ENCODE results near the gene B9D2. TPM values are rescaled to one million over a fixed set of nuclear protein-coding genes. Genes with fewer than 3 reads are reported as not detected.

Gene B9D2
- polyA plus RNA-seq, 1 of the 3 experiments (the other 2 are of a cell fraction) = 13.3 TPM

DNA sequence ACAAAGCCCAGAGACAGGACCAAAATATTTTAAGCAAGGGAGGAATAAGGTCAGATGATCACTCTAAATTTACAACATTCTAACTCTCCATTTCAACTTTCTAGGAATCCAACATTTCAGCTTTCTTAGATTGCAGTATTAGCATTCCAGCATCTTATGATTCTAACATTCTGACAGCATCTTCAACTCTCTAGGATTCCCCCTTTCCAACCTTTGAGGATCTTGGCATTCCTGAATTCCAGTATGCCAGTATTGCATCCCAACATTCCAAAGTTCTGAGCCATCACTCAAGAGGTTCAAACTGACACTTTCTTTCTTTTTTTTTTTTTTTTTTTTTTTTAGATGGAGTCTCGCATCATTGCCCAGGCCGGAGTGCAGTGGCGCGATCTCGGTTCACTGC, 24.0 kb downstream of the B9D2 start:
- Histone ChIP-seq H3K4me3 (ENCODE audit: low read depth in 2 of 2, low read length in 1 of 2) (no peak overlapping the region), H3K9ac (no peak overlapping the region), H3F3A (replicated peaks; ENCODE audit: insufficient read depth) (peaks cover 33% of the 10 kb centered on the region), H3K79me2 (ENCODE audit: insufficient read depth) (peaks cover 96% of the 10 kb centered on the region), H3K4me1 (ENCODE audit: control insufficient read depth in 1 of 2, insufficient read depth in 2 of 2, low read depth in 1 of 2, low read length in 1 of 2) (no peaks in the 10 kb centered on the region), H2AFZ (ENCODE audit: low read depth) (no peak overlapping the region), H3K27me3 (ENCODE audit: insufficient read depth) (no peaks in the 10 kb centered on the region), H4K20me1 (ENCODE audit: insufficient read depth) (peaks cover 86% of the 10 kb centered on the region), H3K9me3 (no peaks in the 10 kb centered on the region), H3K4me2 (no peak overlapping the region), H3K36me3 (replicated peaks in 1 of 2; ENCODE audit: control insufficient read depth in 1 of 2, insufficient read depth in 2 of 2, low read length in 1 of 2) (peaks cover 9 to 76% of the 10 kb centered on the region in 2 experiments), H3K9me2 (no peaks in the 10 kb centered on the region), H3K27ac (ENCODE audit: low read depth in 2 of 2, low read length in 1 of 2) (no peak overlapping the region)
- TF ChIP-seq, protein P1, sequence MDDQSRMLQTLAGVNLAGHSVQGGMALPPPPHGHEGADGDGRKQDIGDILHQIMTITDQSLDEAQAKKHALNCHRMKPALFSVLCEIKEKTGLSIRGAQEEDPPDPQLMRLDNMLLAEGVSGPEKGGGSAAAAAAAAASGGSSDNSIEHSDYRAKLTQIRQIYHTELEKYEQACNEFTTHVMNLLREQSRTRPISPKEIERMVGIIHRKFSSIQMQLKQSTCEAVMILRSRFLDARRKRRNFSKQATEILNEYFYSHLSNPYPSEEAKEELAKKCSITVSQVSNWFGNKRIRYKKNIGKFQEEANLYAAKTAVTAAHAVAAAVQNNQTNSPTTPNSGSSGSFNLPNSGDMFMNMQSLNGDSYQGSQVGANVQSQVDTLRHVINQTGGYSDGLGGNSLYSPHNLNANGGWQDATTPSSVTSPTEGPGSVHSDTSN (IDR thresholded peaks at IDR 0.05) = peak; percentile 37; the same call in 1 of the 2 replicates
- TF ChIP-seq JUND (IDR thresholded peaks at IDR 0.05) (0 out of 2 replicates have a peak, but pooled peaks have one; percentile 34), RAD21 (IDR thresholded peaks at IDR 0.05; ENCODE audit: low read length) (no peak), TCF12 (IDR thresholded peaks at IDR 0.05) (0 out of 2 replicates have a peak, but pooled peaks have one; percentile 12), MXI1 (IDR thresholded peaks at IDR 0.05; ENCODE audit: low read depth, low read length) (no peak), GATA2 (CRISPR knock-in tag; IDR thresholded peaks at IDR 0.05) (no peak), RCOR1 (IDR thresholded peaks at IDR 0.05; ENCODE audit: low read length) (no peak), FOSL2 (IDR thresholded peaks at IDR 0.05; ENCODE audit: borderline replicate concordance, low read depth) (peak; percentile 29; the same call in 1 of the 2 replicates), TEAD4 (IDR thresholded peaks at IDR 0.05; ENCODE audit: borderline replicate concordance, insufficient read depth) (0 out of 2 replicates have a peak, but pooled peaks have one; percentile 39), FOXJ3 (CRISPR knock-in tag; IDR thresholded peaks at IDR 0.05) (no peak), RXRA (IDR thresholded peaks at IDR 0.05; ENCODE audit: borderline replicate concordance, low read depth) (peak; percentile 26; the same call in 1 of the 2 replicates), SIN3A (IDR thresholded peaks at IDR 0.05; ENCODE audit: borderline replicate concordance, low read depth, low read length) (peak; percentile 55; the same call in 1 of the 2 replicates)
- WGBS (ENCODE audit: low lambda C conversion rate) = 88% methylated on average over 5 of the region's 5 CpGs
- ChIA-PET POLR2A (no interaction called here), CTCF (no interaction called here)
- no peak for DNase-seq

DNA sequence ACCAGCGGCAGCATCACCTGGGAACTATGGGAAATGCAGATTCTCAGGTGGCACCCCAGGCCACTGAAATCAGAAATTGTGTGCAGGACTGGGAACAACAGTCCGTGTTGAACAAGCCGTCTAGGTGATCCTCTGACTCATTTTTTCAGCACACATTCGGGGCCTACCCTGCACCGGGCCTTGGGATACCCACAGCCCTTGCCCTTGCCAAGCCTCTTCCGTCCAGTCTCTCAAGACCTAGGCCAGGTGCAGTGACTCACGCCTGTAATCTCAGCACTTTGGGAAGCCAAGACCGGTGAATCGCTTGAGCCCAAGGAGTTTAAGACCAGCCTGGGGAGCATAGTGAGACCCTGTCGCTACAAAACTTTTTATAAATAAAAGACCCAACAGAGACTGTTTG, 28.5 kb downstream of the B9D2 start:
- peaks cover 6 to 71% of the 10 kb centered on the region in 2 experiments for H3K36me3 ChIP-seq (replicated peaks in 1 of 2; ENCODE audit: control insufficient read depth in 1 of 2, insufficient read depth in 2 of 2, low read length in 1 of 2)
- H3K9me2 ChIP-seq = no peaks in the 10 kb centered on the region
- peaks cover 93% of the 10 kb centered on the region for H3K79me2 ChIP-seq (ENCODE audit: insufficient read depth)
- 92% methylated on average over 10 of the region's 10 CpGs for WGBS (ENCODE audit: low lambda C conversion rate)
- no peaks in the 10 kb centered on the region for H3K9me3 ChIP-seq
- no peak for DNase-seq
- no peaks in the 10 kb centered on the region; a peak in 1 of 4 replicates for H3K4me1 ChIP-seq (ENCODE audit: control insufficient read depth in 1 of 2, insufficient read depth in 2 of 2, low read depth in 1 of 2, low read length in 1 of 2)
- H3K4me2 ChIP-seq = no peak overlapping the region
- ChIA-PET POLR2A (no interaction called here), CTCF (interaction anchor here (0.7 to 1.8 kb wide), 3 partner anchors 13 to 966 kb away, joined by 3 to 7 read pairs (median 6); no protein-coding TSS in a partner anchor)
- no peaks in the 10 kb centered on the region for H3K27me3 ChIP-seq (ENCODE audit: insufficient read depth)
- H3K27ac ChIP-seq (ENCODE audit: low read depth in 2 of 2, low read length in 1 of 2) = no peak overlapping the region
- H3K9ac ChIP-seq = no peak overlapping the region
- H4K20me1 ChIP-seq (ENCODE audit: insufficient read depth) = peaks cover 72% of the 10 kb centered on the region
- H2AFZ ChIP-seq (ENCODE audit: low read depth) = no peak overlapping the region
- H3K4me3 ChIP-seq (ENCODE audit: low read depth in 2 of 2, low read length in 1 of 2) = no peak overlapping the region
- TF ChIP-seq MEF2A (IDR thresholded peaks at IDR 0.05; ENCODE audit: borderline replicate concordance, low read depth) = no peak
- TF ChIP-seq, protein P2, sequence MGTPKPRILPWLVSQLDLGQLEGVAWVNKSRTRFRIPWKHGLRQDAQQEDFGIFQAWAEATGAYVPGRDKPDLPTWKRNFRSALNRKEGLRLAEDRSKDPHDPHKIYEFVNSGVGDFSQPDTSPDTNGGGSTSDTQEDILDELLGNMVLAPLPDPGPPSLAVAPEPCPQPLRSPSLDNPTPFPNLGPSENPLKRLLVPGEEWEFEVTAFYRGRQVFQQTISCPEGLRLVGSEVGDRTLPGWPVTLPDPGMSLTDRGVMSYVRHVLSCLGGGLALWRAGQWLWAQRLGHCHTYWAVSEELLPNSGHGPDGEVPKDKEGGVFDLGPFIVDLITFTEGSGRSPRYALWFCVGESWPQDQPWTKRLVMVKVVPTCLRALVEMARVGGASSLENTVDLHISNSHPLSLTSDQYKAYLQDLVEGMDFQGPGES (IDR thresholded peaks at IDR 0.05; ENCODE audit: low read depth, low read length) = no peak
- TF ChIP-seq TCF12 (IDR thresholded peaks at IDR 0.05) = no peak
- no peak for TF ChIP-seq FOSL2 (IDR thresholded peaks at IDR 0.05; ENCODE audit: borderline replicate concordance, low read depth)
- TF ChIP-seq FOXJ3 (CRISPR knock-in tag; IDR thresholded peaks at IDR 0.05) = no peak
- no peak for TF ChIP-seq RCOR1 (IDR thresholded peaks at IDR 0.05; ENCODE audit: low read length)
- TF ChIP-seq JUND (IDR thresholded peaks at IDR 0.05) = no peak
- TF ChIP-seq MXI1 (IDR thresholded peaks at IDR 0.05; ENCODE audit: low read depth, low read length) = no peak
- TF ChIP-seq NRF1 (IDR thresholded peaks at IDR 0.05; ENCODE audit: low read depth, low read length) = no peak
- TF ChIP-seq, protein P3, sequence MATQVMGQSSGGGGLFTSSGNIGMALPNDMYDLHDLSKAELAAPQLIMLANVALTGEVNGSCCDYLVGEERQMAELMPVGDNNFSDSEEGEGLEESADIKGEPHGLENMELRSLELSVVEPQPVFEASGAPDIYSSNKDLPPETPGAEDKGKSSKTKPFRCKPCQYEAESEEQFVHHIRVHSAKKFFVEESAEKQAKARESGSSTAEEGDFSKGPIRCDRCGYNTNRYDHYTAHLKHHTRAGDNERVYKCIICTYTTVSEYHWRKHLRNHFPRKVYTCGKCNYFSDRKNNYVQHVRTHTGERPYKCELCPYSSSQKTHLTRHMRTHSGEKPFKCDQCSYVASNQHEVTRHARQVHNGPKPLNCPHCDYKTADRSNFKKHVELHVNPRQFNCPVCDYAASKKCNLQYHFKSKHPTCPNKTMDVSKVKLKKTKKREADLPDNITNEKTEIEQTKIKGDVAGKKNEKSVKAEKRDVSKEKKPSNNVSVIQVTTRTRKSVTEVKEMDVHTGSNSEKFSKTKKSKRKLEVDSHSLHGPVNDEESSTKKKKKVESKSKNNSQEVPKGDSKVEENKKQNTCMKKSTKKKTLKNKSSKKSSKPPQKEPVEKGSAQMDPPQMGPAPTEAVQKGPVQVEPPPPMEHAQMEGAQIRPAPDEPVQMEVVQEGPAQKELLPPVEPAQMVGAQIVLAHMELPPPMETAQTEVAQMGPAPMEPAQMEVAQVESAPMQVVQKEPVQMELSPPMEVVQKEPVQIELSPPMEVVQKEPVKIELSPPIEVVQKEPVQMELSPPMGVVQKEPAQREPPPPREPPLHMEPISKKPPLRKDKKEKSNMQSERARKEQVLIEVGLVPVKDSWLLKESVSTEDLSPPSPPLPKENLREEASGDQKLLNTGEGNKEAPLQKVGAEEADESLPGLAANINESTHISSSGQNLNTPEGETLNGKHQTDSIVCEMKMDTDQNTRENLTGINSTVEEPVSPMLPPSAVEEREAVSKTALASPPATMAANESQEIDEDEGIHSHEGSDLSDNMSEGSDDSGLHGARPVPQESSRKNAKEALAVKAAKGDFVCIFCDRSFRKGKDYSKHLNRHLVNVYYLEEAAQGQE (IDR thresholded peaks at IDR 0.05; ENCODE audit: low read depth, low read length) = no peak
- TF ChIP-seq, protein P1 (IDR thresholded peaks at IDR 0.05) = no peak
- TF ChIP-seq TAF1 (IDR thresholded peaks at IDR 0.05; ENCODE audit: borderline replicate concordance, low read depth, low read length) = no peak
- H3F3A ChIP-seq (replicated peaks; ENCODE audit: insufficient read depth) = peaks cover 34% of the 10 kb centered on the region

Data from SK-N-SH (cell line).